Kidney glomerular epithelial cell (primary cell): ENCODE data around the gene LEMD2.
A peak's percentile ranks its signal among the peaks of the same experiment; 100 is the strongest.

Experiments
- DNase-seq: peaks from one replicate; lab custom pipeline; 2025; lab: John Stamatoyannopoulos, UW

LEMD2 gene

DNA sequence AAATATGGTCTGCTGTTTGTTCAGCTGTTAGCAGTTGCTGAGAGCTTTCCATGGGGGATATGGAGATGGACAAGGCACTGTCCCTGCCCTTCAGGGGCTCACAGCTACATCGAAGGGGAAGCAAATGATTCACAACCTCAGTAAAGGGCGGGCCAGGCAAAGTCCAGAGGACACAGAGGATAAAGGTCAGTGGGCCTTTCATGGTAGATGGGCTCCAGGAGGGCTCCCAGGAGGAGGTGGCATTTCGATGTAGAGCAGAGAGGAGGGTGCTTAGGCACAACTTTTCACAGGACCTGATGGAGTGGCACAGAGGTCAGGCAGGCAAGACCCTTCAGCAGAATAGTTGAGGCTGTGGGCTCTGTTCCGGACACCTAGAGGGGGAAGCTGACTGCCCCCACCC is 30.1 kb upstream of the LEMD2 start:
- no peak for DNase-seq

DNA sequence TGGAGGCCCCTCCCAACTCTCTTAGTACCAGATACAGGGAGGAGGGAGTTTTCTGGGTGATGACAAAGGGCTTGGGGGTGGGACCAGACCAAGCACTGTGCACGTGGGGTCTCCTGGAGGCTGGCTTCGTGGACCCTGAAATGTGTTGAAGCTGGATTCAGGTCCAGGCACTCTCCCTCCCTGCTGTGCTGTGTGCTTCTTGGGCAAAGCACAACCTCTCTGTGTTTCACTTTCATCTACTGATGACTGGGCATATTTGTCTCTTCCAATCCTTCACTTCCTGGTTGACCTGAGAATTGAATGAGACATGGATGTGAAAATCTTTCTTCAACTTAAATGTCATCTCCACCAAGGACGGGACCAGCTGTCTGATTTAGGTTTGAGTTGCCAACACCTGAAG is 29.4 kb upstream of the LEMD2 start:
- DNase-seq: no peak

DNA sequence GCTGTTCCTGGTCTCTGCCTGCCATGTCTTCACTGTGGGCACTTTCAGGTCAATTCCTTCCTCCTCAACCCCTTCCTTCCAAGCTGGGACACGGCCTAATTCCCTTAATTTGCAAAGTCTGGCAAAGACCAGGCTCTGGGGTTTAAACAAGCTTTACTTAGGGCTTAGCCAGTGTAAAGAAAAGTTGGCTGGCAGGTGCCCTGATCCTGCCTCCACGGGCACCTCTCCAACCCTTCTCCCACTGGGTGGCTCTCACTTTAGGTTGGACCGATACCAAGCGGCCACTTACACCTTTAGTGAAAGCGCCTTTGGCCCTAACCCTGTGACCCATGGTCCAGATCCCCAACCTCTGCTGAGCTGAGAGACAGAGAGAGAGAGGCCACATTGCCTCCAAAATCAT is 28.6 kb upstream of the LEMD2 start:
- DNase-seq: no peak

DNA sequence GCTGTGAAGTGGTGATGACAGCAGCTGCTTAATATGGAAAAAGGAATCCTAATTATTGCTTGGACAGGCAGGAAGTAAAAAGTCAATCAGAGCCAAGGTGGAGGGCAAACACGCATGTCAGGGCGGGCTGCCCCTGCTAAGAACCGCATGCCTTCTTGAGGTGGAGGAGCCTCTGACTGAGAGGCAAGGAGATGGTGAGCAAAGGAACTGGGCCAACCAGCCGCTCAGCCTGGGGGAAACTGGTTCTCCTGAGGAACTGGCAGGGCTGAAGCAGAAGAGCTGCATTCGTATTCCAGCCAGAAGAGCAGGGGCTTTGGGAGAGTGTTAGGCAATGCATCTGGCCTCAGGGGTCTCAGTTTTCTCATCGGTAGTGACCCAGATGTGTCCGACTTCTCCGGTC is 28.0 kb upstream of the LEMD2 start:
- DNase-seq: no peak

DNA sequence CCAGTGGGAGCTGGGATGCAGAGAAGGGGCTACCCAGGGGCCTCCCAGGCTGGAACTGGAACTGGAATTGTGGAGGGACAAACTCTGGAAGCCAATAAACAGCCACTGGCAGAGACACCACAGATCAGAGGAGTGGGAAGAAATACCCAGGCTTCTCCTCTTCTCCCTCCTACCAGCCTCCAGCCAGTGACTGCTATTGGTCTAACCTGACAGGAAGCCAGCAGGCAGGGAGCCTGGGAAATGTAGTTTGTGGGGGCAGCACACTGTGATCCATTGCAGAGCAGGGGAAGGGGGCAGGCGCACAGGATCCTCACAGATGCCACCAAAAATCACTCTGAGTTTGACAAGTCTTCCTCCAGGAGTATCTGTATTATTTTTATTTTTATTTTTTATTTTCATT is 26.9 kb upstream of the LEMD2 start:
- DNase-seq: no peak

DNA sequence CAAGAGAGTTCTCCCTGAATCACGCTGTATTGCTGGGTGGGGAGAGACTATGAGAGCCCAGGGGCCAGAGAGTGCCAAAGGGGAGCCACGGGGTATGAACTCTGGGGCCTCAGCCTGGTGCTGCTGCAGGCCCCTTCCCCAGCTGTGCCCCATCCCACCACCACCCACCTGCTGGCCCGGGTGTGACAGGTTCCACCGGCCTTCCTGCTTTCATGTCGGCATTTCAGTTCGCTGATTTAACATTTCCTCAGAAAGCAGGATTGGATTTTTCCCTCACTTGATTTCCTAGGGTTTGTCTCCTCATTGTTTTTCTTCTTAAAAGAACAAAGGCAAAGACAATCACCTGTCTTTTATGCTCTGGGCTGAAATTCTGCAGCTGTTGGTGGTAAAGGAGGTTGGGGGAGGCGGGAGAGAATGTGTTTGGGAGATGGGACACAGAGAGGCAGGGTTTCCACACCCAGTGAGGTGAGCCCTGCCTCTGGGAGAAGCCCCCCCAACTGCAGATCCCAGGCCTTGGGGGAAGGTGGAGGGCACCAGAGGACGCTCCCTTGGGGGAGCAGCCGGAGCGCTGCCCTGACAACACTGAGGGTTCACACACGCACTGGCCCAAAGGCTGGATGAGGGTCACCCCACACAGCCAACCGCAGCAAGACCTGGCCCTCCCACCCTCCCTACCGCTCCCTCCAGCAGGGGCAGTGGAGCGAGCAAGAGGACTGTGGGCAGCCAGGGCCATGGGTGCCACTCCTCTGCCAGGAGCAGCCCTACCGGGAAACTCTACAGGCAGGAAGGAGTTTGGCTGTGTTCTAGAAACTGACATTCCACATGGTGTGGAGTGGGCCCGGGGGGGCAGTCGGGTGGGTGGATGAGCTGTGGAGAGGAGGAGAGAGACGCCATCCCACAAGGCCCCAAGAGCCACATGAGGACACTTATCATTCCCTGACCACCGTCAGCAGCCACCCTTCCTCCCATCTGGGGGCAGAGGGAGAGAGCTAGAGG is 25.4 kb upstream of the LEMD2 start:
- DNase-seq: no peak

DNA sequence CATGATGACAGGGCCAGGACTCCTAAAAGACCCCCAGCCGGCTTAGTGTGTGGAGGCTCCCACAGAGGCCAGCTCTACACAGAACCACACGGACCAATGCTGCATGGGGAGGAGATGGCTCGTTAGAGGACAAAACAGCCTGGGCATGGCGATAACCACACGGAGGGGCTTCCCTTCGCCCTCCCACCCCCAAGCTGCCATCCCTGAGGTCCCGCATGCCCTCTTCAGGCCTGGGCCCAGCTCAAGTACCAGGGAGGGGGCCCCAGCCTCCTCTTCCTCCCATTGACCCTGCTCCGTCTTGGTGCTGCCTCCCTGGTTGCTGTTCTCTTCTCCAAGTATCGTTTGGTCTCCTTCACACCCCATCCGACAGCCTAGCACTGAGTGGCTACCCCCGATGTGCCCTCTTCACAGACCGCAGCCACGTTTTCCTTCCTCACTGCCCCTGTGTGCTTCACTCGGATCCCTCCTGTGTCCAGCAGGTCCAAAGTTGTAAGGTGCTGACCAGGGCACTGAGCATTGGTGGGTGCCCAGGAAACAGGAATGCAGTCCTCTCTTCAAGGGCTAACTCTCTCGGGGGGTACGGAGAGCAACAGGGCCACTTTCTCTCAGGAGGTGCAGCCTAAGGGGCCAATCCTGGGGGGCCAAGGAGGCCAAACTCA is 24.4 kb upstream of the LEMD2 start:
- no peak for DNase-seq

DNA sequence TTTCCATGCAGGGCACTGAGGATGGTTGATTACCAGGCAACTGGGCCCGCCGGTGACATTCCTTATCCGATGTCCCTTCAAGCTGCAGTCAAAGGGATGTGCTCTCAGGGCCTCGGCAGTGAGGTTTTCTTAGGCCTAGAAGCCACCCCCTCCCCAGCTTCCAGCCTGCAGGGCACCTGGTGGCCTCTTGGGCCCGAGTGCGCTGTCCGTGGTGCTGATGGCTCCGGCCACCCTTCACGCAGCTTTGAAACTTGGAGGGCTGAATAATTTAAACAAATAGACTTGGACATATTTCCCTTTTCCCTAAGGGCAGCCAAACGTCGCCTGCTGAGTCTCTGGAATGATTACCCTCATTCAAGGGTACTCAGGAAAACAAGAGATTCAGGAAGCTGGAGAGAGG is 23.7 kb upstream of the LEMD2 start:
- peak; percentile 15 for DNase-seq

DNA sequence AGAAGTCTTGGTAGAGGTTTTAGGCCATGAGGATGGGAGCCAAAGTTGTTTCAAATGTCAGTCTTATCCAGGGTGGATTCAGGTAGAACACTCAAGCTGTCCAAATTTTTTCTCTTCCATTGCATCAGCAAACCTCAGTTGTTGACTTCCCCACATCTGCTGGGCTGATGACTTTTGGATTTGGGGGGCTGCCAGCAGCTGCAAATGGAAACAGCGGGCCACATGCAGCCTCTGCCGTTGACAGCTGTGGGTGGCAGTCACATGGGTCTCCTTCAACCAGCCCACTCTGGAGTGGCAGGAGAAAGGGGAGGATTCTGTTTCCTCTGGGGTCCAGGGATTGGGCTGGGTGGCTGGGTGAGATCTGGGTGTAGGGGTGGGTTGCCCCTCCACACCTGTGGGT is 20.7 kb upstream of the LEMD2 start:
- no peak for DNase-seq

DNA sequence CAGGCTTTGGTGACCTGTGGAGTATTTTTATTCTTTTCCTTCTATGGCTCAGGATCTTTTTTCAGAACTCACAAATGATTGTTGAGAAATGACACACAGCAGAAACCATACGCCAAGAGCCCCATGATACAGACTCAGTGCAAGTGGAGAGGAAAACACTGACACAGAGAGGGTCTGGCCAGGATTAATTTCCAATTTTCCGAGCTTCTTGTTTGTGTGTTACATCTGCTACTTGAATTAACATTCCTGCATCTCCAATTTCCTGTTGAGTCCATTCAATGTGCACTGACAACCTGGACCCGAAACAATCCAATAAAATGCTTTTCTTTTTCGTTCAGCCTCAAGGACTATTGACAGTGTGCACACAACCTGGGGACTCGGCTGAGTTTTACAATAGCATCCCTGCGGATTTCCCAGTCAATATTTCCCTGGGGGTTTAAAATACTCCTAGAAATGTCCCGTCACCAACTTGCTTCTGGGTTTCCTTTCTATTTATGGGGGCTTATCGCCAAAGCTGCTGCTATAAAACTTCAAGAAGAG is 19.8 kb upstream of the LEMD2 start:
- no peak for DNase-seq

DNA sequence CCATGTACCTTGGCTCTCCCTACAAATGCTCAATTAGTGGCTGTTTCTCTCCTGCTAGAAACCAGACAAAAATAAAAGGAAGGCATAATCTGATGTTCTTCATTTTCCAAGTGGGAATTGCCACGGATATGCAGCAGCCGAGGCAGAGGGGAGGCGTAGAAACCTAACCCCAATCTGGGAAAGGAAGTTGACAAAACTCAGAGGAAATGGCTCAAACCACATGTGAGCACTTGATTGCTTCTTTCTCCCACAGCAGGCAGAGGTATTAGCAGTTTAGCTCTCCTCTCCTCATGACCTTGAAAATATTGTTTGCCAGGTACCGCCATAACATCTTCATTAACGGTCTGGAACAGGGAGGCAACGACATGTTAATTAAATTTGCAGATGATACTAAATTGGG is 18.7 kb upstream of the LEMD2 start:
- DNase-seq: no peak

DNA sequence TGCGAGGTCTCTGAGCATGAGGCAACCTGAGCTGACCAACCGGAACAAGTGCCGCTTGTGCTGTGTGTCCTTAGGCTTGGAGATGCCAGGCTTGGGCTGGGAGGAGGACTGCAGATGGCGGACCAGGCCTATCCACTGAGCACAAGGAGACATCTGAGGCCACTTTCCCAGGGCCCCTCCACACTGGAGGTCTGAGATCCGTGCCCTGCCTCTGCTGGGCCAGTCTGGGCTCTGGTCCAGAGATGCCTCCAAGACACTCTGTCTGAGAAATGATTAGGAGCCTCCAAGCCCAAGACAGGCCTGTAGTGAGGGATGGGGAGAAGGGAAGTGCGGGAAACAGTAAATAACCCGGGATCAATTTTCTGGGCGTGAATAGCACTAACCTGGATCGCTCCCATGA is 17.9 kb upstream of the LEMD2 start:
- no peak for DNase-seq

DNA sequence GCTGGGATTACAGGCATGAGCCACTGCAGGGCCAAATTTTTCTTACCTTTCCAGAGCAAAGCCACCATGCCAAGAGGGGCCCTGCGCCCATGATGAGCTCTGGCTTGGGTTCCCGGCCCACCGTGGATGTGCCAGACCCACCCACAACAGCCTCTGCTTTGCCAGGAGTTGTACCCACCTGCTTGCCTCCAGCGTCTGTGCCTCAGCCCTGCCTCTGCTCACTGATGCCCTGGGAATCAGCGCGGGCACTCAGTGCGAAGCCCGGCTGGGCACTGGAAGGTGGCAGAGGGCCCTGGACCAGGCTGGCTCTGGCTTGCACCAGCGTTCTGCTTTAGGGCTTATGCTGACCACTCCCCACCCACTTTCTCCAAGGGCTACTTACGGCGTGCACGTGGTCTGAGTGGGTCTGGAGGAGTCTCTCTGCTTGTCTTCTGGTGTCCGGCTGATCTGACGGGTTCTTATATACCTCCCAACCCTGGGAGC is 14.7 kb upstream of the LEMD2 start, which contains the start of gene MLN:
MLN (minus strand) TSS at position 433 of the 483 bp plus-strand sequence. CDS start 2,840 bp downstream, outside the sequence.
- DNase-seq: no peak

DNA sequence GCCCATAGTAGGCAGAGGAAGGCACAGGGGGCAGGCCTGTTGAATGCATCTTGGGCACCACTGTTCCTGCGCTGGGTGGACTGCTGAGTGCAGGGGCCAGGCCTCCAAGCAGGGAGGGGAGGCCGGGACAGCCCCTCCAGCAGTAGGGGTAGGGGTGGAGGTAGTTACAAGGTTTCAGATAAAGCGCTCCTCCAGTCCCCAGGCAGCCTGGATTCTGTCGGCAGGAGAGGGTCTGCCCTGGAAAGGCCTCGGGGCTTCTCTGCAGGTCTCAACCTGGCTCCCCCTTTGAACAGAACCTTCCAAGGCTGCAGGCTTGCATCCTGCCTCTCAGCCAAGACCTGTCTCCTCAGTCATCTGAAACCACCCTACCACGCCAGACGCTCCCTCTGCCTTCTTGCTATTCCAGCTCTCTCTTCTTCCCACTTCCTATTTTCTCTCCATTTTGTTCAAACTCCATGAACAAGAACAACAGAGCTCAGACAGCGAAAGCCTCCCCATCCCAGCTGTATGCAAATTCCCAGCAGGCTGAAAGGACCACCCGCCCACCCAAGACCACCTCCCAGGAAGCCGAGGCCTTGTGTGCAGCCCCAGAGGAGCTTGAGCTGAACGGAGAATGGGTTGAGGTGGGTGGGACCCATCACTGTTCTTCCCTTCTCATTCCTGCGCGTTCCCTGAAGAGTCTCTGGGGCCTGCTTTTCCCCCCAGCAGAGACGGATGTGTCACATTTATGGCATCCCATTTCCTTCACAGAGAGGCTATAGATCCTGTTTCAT is 13.4 kb upstream of the LEMD2 start:
- no peak for DNase-seq

DNA sequence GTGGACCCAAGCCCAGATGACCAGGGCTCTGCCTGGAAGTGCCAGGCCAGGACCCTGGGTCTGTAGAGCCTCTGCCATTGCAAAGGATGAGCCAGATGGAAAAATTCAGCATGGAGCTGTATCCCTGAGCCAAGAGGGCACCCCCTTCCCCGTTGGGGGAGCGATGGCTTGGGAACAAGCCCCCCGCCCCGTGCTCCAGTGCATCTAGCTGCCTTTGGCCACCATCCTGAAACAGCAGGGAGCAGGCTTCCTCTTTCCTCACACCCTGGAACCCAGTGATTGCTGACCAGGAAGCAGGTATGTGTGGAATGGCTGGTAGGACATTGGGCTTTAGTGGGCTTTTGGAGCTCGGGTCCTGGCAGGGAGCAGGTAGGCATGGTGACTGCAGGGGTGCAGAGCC is 12.7 kb upstream of the LEMD2 start:
- DNase-seq: no peak

DNA sequence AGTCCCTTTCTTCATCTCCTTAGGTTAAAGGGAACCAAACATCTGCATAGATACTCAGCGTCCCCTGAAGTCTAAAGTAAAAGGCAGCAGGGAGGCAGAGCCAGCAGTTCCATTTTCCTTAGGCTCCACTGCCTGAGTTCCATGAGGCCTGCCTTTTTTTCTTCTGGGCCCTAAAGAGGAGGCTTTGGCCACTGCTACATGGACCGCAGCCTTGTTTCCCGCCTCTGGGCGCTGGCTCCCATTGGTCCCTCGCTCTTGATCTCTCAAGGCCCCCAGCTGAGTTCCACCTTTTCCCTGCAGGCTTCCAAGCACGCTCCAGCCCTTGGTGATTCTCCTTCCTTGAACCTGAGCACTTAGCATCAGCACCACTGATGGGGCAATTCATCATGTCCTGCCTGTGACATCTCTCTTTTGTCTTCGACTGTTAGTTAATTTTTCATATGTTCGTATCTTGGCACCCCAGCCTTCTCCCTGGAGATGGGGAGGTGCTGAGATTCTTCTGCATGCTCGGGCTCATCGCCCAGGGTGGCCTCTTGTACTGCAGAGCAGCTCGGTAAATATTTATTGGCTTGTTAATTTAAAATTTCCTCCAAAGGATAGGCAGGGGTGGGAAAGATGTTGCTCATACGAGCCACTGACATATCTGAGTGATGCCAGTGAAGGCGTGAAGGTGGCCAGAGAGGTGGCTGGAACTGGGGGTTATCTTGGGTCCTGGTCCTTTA is 11.5 kb upstream of the LEMD2 start:
- no peak for DNase-seq

DNA sequence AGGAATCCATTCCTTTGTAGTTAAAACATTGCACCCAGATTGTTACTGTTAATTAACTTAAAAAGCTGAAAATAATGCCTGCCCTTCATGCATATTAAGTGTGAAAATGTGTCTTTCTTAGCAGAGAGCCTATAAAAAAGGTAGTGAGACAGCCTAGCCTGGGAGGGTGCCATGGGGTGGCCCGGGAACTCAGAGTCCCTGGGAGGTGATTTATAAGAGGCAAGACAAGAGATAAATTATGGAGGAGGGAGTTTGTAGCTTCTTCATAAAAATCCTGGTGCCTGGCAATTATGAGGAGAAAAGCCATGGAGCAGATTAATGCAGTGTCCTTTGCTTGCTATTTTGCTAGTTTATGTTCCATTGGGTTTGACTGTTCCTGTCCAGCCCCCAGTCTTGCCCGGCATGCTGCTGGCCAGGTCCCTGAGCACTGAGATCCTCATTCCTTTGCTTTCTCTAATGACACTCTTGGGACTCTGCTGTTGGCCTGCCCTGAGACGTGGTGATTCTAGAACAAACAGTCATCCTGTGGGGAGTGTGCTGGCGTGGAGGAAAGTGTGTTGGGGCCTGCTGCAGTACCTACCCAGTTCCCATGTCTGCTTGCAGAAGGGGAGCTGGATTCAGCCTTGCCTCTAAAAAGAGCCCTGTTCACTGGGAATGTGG is 10.7 kb upstream of the LEMD2 start:
- DNase-seq: no peak

DNA sequence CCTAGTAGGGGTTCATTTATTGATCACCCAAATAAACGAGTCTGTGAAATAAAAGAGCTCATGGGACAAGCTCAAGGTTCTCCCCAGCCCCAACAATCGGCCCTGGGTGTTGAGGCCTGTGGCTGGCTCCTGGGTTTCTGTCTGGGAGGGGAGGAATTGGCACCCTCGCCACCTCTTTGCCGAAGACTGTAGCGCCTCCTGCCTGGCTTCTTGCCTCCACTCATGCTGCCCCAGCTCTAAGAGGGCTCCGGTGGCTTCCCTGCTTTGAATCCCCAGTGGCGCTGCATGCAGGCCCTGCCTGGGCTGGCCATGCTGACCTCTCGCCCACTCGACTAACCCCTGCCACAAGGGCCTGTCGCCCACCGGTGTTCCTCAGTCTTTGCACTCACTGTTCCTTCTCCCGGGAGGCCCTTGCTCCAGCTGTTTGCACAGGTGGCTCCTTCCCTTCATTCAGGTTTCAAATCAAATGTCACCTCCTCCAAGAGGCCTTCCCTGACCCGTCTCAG is 9.5 kb upstream of the LEMD2 start:
- no peak for DNase-seq

DNA sequence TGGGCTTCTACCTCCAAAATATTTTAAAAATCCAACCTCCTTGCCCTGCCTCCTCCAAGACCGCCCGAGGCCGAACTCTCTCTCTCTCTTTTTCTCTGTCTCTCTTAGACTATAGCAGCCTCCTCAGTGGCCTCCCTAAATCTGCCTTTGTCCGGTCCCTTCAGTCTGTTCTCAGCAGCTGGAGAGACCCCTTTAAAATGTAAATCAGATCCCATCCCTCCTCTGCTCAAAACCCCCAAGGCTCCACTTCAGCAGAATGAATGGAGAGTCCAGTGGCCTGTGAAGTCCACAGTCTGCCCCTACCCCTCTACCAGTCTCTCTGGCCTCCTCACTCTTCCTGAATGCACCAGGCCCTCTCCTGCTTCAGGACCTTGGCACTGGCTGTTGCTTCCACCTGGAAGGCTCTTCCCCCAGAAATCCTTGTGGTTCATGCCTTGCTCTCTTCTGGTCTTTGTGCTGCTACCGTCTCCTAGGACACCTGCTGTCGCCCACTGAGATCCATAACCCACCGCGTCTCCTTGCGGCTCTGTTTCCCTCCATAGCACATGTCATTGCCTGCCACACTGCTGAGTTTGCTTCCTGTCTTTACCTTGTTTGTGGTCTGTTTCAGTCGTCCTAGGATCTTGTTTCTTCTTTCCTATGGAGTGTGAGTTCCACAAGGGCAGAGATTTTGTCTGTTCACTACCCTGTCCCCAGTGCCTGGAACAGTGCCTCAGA is 8.9 kb upstream of the LEMD2 start:
- DNase-seq: no peak
